AG10803 (cell line): ENCODE data around the gene HS1BP3.

Experiments used
- DNase-seq: peaks from one replicate; pipeline ENCODE4 v3.0.0; 2010; ENCODE audit warnings: low read depth
- H3K4me3 ChIP-seq: 2 replicates; pipeline ENCODE4 v1.5.1; 2011; ENCODE audit warnings: mild to moderate bottlenecking, low read length, control low read depth
- TF ChIP-seq, protein P1 (sequence below): conservative IDR thresholded peaks from 2 replicates; pipeline ENCODE4 v1.5.1; 2011; ENCODE audit warnings: mild to moderate bottlenecking, low read length, control low read depth, inconsistent platforms

The HS1BP3 gene

DNA sequence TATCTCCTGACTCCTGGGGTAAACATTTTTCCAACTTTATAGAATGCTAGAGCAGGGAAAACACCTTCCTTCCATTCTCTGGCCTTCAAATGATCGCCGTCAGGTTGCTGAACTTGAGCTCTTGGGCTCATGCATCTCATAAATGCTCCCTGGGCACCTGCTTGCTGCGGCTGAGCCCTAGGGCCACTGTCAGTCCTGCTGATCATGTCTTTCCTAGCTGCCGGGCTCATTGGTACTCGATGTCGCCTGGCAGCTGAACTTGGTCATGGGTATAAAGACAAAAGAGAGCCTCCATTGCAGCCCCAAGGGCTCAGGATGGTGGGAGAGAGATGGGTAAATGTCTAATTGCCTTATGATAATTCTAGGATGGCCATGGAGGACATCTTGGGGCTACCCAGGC is 80.6 kb downstream of the HS1BP3 start:
- no peak overlapping the region for H3K4me3 ChIP-seq
- no peak for DNase-seq
- TF ChIP-seq, protein P1, sequence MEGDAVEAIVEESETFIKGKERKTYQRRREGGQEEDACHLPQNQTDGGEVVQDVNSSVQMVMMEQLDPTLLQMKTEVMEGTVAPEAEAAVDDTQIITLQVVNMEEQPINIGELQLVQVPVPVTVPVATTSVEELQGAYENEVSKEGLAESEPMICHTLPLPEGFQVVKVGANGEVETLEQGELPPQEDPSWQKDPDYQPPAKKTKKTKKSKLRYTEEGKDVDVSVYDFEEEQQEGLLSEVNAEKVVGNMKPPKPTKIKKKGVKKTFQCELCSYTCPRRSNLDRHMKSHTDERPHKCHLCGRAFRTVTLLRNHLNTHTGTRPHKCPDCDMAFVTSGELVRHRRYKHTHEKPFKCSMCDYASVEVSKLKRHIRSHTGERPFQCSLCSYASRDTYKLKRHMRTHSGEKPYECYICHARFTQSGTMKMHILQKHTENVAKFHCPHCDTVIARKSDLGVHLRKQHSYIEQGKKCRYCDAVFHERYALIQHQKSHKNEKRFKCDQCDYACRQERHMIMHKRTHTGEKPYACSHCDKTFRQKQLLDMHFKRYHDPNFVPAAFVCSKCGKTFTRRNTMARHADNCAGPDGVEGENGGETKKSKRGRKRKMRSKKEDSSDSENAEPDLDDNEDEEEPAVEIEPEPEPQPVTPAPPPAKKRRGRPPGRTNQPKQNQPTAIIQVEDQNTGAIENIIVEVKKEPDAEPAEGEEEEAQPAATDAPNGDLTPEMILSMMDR, result no peak

DNA sequence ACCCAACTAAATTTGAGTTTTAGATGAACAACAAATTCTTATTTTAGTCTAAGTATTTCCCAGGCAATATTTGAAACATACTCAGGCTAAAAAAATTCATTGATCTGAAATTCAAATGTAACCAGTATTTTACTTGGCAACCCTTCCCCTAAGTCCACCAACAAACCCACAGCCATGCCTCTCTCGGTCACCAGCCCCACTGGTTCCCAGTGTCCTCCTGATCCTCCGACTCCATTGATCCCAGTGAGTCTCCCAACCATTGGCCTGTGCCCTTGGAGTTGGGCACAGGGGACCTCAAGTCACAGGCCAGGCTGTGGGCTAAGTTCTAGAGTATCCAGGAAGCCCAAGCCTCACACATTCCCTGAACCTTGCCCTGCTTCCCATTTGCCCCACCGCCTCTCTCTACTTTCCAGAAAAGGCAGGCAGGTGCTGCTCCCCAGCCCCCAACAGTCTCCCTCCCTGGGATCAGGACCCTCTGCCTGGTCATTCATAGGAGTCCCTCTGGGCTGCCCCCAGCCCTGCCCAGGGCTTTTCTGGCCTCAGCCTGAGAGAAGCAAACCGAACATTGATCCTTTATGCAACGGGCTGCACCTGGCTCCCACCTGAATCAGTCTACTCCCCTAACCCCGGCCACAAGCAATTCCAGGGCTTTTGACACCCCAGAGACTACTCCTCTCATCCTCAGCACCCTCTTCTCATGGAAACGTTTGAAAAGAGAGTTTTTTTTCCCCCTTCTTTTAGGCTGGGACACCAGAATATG is 81.3 kb downstream of the HS1BP3 start:
- TF ChIP-seq, protein P1, result no peak
- H3K4me3 ChIP-seq, result no peak overlapping the region
- no peak for DNase-seq

DNA sequence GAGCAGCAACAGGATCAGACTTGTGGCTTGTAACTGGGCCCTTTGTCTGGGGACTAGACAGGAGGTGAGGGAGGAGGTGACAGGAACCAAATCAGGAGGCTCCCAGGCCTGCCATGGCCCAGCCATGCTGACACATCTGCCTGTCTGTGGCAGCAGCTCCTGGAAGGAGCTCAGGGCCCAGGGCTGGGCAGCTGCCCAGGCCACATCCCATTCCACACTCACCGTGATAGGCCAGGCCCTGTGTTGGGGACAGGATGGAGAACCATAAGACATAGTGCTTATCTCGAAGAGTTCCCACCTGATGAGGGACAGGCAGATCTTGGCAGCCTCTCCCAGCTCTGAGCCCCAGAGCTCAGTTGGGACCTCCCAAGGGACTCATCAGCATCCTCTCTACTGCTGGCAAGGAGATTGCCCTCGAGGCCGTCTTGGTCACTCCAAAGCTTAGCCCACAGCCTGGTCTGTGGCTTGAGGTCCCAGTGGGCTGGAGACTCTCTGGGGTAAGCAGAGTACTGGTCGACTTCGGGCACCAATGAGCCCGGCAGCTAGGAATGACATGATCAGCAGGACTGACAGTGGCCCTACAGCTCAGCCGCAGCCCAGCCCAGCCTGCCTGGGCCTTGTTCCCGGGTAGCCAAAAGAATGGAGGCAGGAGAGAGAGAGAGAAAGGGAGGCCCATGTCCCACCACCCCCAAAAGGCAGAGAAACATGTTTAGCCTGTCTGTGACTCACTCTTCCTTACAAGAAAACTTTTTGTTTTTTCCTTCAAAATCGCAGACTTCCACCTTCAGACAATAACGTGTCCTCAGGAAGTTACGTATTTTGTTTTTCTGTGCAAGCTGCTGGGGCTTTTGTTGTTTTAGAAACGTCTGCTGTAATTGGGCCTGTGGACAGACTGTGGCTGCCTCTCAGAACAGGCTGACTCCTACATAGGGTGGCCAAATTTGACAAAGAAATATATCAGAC is 82.1 kb downstream of the HS1BP3 start:
- peak; percentile 39 for DNase-seq
- H3K4me3 ChIP-seq, result no peak overlapping the region
- TF ChIP-seq, protein P1, result no peak

- H3K4me3 ChIP-seq, result no peak overlapping the region
- DNase-seq, result no peak
Measured at GRCh38 chr2:20567926-20568179, 83.0 kb downstream of the HS1BP3 start.

More at GRCh38 chr2:20567926-20568179, 83.0 kb downstream of the HS1BP3 start:
- TF ChIP-seq, protein P1, result no peak
